Measurements from ENCODE around the gene CSAD. TPM values are rescaled to one million over a fixed set of nuclear protein-coding genes. Genes with fewer than 3 reads are reported as not detected.

CSAD gene
- total and polyA plus RNA-seq, 2 of the 13 experiments (the other 11 are each of a cell fraction or from before 2014, with no cell fraction given), result 7.2 to 23.5 TPM

- TF ChIP-seq SMAD3 (CRISPR knock-in tag; IDR thresholded peaks at IDR 0.05) (peak; percentile 25; the same call in 1 of the 2 replicates), SKIL (CRISPR knock-in tag; IDR thresholded peaks at IDR 0.05; ENCODE audit: borderline replicate concordance) (peak; percentile 71; the same call in 1 of the 2 replicates), ZNF879 (CRISPR knock-in tag; IDR thresholded peaks at IDR 0.05) (0 out of 2 replicates have a peak, but pooled peaks have one; percentile 60), ZNF607 (CRISPR knock-in tag; IDR thresholded peaks at IDR 0.05; ENCODE audit: borderline replicate concordance) (peak; percentile 84), HNF4A (CRISPR knock-in tag; IDR thresholded peaks at IDR 0.05) (no peak), CEBPB (IDR thresholded peaks at IDR 0.05; ENCODE audit: borderline replicate concordance, low read depth, low read length) (no peak), GFI1 (CRISPR knock-in tag; IDR thresholded peaks at IDR 0.05; ENCODE audit: borderline replicate concordance) (no peak), ATF7-NPFF (CRISPR knock-in tag; IDR thresholded peaks at IDR 0.05; ENCODE audit: low read depth) (no peak), TFDP1 (CRISPR knock-in tag; IDR thresholded peaks at IDR 0.05; ENCODE audit: borderline replicate concordance) (peak; percentile 52; the same call in 1 of the 2 replicates), SPEN (CRISPR knock-in tag; IDR thresholded peaks at IDR 0.05; ENCODE audit: low read depth) (peak; percentile 72; the same call in 1 of the 2 replicates), CHCHD3 (CRISPR knock-in tag; IDR thresholded peaks at IDR 0.05) (no peak), ZNF367 (CRISPR knock-in tag; IDR thresholded peaks at IDR 0.05; ENCODE audit: borderline replicate concordance) (no peak), ZBED4 (CRISPR knock-in tag; IDR thresholded peaks at IDR 0.05; ENCODE audit: borderline replicate concordance) (peak; percentile 57; the same call in 1 of the 2 replicates), MLXIP (CRISPR knock-in tag; IDR thresholded peaks at IDR 0.05; ENCODE audit: borderline replicate concordance) (no peak), ZNF350 (CRISPR knock-in tag; IDR thresholded peaks at IDR 0.05; ENCODE audit: borderline replicate concordance, low read depth) (peak; percentile 60; the same call in 1 of the 2 replicates), ZSCAN21 (CRISPR knock-in tag; IDR thresholded peaks at IDR 0.05; ENCODE audit: borderline replicate concordance) (0 out of 2 replicates have a peak, but pooled peaks have one; percentile 35), PAX8 (CRISPR knock-in tag; IDR thresholded peaks at IDR 0.05; ENCODE audit: borderline replicate concordance) (peak; percentile 92; the same call in 1 of the 2 replicates)
These were observed at the start of gene CSAD, which contains the start of gene ZNF740 (continued) for GRCh38 chr12:53180220-53180930.

All from HepG2 (cell line).